GM18498 (cell line): ENCODE measurements around the gene RASA2.

ENCODE experiments used
- ATAC-seq: cut with Tn5 transposase; IDR thresholded peaks from one replicate; pipeline ENCODE4 v1.9.1; 2021; ENCODE audit warnings: mild to moderate bottlenecking, moderate library complexity; ENCODE audit not compliant: unreplicated experiment

The RASA2 gene

GRCh38 chr3:141663993-141664392, 177.2 kb downstream of the RASA2 start:
- no peak for ATAC-seq
